Neural progenitor cell (in vitro differentiated cells): ENCODE measurements around the gene CRMP1. TPM values are rescaled to one million over a fixed set of nuclear protein-coding genes. Genes with fewer than 3 reads are reported as not detected.

Experiments used
- DNase-seq: peaks from one replicate; pipeline ENCODE4 v3.0.0-alpha.2; 2016; ENCODE audit warnings: low spot score
- H2AFZ ChIP-seq: fragments of 200-600 bp; sonication (generic); replicated peaks from 2 replicates; pipeline ENCODE4 v1.6.1; 2016; ENCODE audit warnings: antibody characterized with exemption
- H3F3A ChIP-seq: fragments of 200-600 bp; sonication (generic); 2 replicates; pipeline ENCODE4 v1.6.1; 2016; ENCODE audit warnings: antibody characterized with exemption, low read depth
- H3K27ac ChIP-seq: fragments of 200-600 bp; sonication (generic); 2 replicates; pipeline ENCODE4 v1.5.1; 2016; ENCODE audit warnings: mild to moderate bottlenecking
- H3K27me3 ChIP-seq: fragments of 200-600 bp; sonication (generic); 2 replicates; pipeline ENCODE4 v1.6.1; 2016; ENCODE audit warnings: mild to moderate bottlenecking, moderate library complexity
- H3K36me3 ChIP-seq: fragments of 200-600 bp; sonication (generic); 2 replicates; pipeline ENCODE4 v1.5.1; 2016
- H3K4me1 ChIP-seq: fragments of 200-600 bp; sonication (generic); 2 replicates; pipeline ENCODE4 v1.6.1; 2016; ENCODE audit warnings: mixed run types
- H3K4me2 ChIP-seq: fragments of 200-600 bp; sonication (generic); 2 replicates; pipeline ENCODE4 v1.6.1; 2016
- H3K4me3 ChIP-seq: fragments of 200-600 bp; sonication (generic); 2 replicates; pipeline ENCODE4 v1.5.1; 2016
- H3K79me2 ChIP-seq: fragments of 200-600 bp; sonication (generic); 2 replicates; pipeline ENCODE4 v1.6.1; 2016; ENCODE audit warnings: low read depth
- H3K9ac ChIP-seq: fragments of 200-600 bp; sonication (generic); 2 replicates; pipeline ENCODE4 v1.6.1; 2016
- H3K9me3 ChIP-seq: fragments of 200-600 bp; sonication (generic); 2 replicates; pipeline ENCODE4 v1.5.1; 2016; ENCODE audit warnings: low read depth
- H4K20me1 ChIP-seq: fragments of 200-600 bp; sonication (generic); 2 replicates; pipeline ENCODE4 v1.6.1; 2016; ENCODE audit warnings: low read depth
- H3K27ac Mint-ChIP-seq: 3 replicates; pipeline ENCODE4 v1.8.0; 2021; ENCODE audit warnings: mixed read lengths
- H3K27me3 Mint-ChIP-seq: 2 replicates; pipeline ENCODE4 v1.8.0; 2022; ENCODE audit warnings: low read depth, mild to moderate bottlenecking, inconsistent platforms, moderate library complexity, mixed read lengths; ENCODE audit not compliant: insufficient read depth
- H3K36me3 Mint-ChIP-seq: 3 replicates; pipeline ENCODE4 v1.8.0; 2021; ENCODE audit warnings: mixed read lengths
- H3K4me1 Mint-ChIP-seq: 3 replicates; pipeline ENCODE4 v1.8.0; 2021; ENCODE audit warnings: mixed read lengths
- H3K4me3 Mint-ChIP-seq: 3 replicates; pipeline ENCODE4 v1.8.0; 2021; ENCODE audit warnings: mild to moderate bottlenecking, moderate library complexity, mixed read lengths
- H3K9me3 Mint-ChIP-seq: 3 replicates; pipeline ENCODE4 v1.8.0; 2020; ENCODE audit warnings: mixed read lengths
- CTCF ChIP-seq: fragments of 200-600 bp; sonication (generic); IDR thresholded peaks from 2 replicates; pipeline ENCODE4 v1.5.1; 2017; ENCODE audit warnings: antibody characterized with exemption, mild to moderate bottlenecking
- EZH2 ChIP-seq: fragments of 200-600 bp; sonication (generic); IDR thresholded peaks from 2 replicates; pipeline ENCODE4 v1.6.1; 2017; ENCODE audit warnings: antibody characterized with exemption, mild to moderate bottlenecking, moderate library complexity
- EZH2phosphoT487 ChIP-seq: fragments of 200-600 bp; sonication (generic); IDR thresholded peaks from 2 replicates; pipeline ENCODE4 v1.6.1; 2017; ENCODE audit warnings: antibody characterized with exemption
- total RNA-seq: library from RNA; depleted of rRNA; stranded (reverse); fragments of >200 nt; gene quantifications from 2 replicates; pipeline ENCODE4 v1.2.3, GENCODE V29; 2015; ENCODE audit warnings: low replicate concordance

CRMP1 gene
- total RNA-seq, 1 donor from 2014 or later, result 91.4 TPM

GRCh38 chr4:5804656-5805055, 88.2 kb downstream of the CRMP1 start:
- H3K27me3 Mint-ChIP-seq, result no peaks in the 10 kb centered on the region
- H3K4me3 Mint-ChIP-seq, result no peak overlapping the region

GRCh38 chr4:5802565-5802964, 90.3 kb downstream of the CRMP1 start:
- Histone ChIP-seq H3K4me2 (no peak overlapping the region), H3K4me3 (no peak overlapping the region), H3K79me2 (no peaks in the 10 kb centered on the region), H3K9me3 (no peaks in the 10 kb centered on the region), H3F3A (no peaks in the 10 kb centered on the region), H2AFZ (no peak overlapping the region), H3K27ac (no peak overlapping the region), H3K36me3 (no peaks in the 10 kb centered on the region), H3K4me1 (no peaks in the 10 kb centered on the region), H4K20me1 (no peaks in the 10 kb centered on the region), H3K27me3 (no peaks in the 10 kb centered on the region), H3K9ac (no peak overlapping the region)
- Mint-ChIP-seq H3K36me3 (peaks cover 14% of the 10 kb centered on the region), H3K27ac (no peak overlapping the region), H3K9me3 (no peaks in the 10 kb centered on the region), H3K27me3 (no peaks in the 10 kb centered on the region), H3K4me3 (no peak overlapping the region), H3K4me1 (no peaks in the 10 kb centered on the region)
- no peak for DNase-seq
- TF ChIP-seq EZH2, result no peak
- TF ChIP-seq CTCF, result no peak
- no peak for TF ChIP-seq EZH2phosphoT487

More at GRCh38 chr4:5804656-5805055, 88.2 kb downstream of the CRMP1 start:
- Histone ChIP-seq H3F3A (no peaks in the 10 kb centered on the region), H3K9me3 (no peaks in the 10 kb centered on the region), H3K4me2 (no peak overlapping the region), H3K9ac (no peak overlapping the region), H3K27me3 (no peaks in the 10 kb centered on the region), H3K4me3 (no peak overlapping the region), H3K36me3 (no peaks in the 10 kb centered on the region), H4K20me1 (no peaks in the 10 kb centered on the region), H3K4me1 (no peaks in the 10 kb centered on the region), H3K79me2 (no peaks in the 10 kb centered on the region), H2AFZ (no peak overlapping the region), H3K27ac (no peak overlapping the region)
- H3K36me3 Mint-ChIP-seq, result peaks cover 14% of the 10 kb centered on the region
- H3K9me3 Mint-ChIP-seq, result no peaks in the 10 kb centered on the region
- H3K4me1 Mint-ChIP-seq, result no peaks in the 10 kb centered on the region
- DNase-seq, result no peak
- no peak overlapping the region for H3K27ac Mint-ChIP-seq
- TF ChIP-seq CTCF (no peak), EZH2 (no peak), EZH2phosphoT487 (no peak)

- H3K36me3 Mint-ChIP-seq, result peaks cover 14% of the 10 kb centered on the region
These were observed 91.2 kb downstream of the CRMP1 start for GRCh38 chr4:5801696-5802095.

More at GRCh38 chr4:5801696-5802095, 91.2 kb downstream of the CRMP1 start:
- Histone ChIP-seq H3F3A (no peaks in the 10 kb centered on the region), H3K36me3 (no peaks in the 10 kb centered on the region), H3K9me3 (no peaks in the 10 kb centered on the region), H2AFZ (no peak overlapping the region), H3K27ac (no peak overlapping the region), H4K20me1 (no peaks in the 10 kb centered on the region), H3K79me2 (no peaks in the 10 kb centered on the region), H3K27me3 (no peaks in the 10 kb centered on the region), H3K4me1 (no peaks in the 10 kb centered on the region), H3K9ac (no peak overlapping the region), H3K4me2 (no peak overlapping the region), H3K4me3 (no peak overlapping the region)
- no peak for DNase-seq
- Mint-ChIP-seq H3K9me3 (no peaks in the 10 kb centered on the region), H3K4me1 (no peaks in the 10 kb centered on the region), H3K27me3 (no peaks in the 10 kb centered on the region), H3K27ac (no peak overlapping the region), H3K4me3 (no peak overlapping the region)
- no peak for TF ChIP-seq EZH2phosphoT487
- TF ChIP-seq EZH2, result no peak
- no peak for TF ChIP-seq CTCF
